ENCODE results near the gene SSH3. TPM values are rescaled to one million over a fixed set of nuclear protein-coding genes. Genes with fewer than 3 reads are reported as not detected.
A peak's percentile ranks its signal among the peaks of the same experiment; 100 is the strongest.

SSH3 gene
- total RNA-seq, 2 experiments from 2014 or later, result 9.2 to 18.5 TPM

- no peaks in the 10 kb centered on the region for H4K20me1 ChIP-seq (ENCODE audit: insufficient read depth, low read length)
- intact Hi-C loops (cut with micrococcal nuclease; ENCODE audit: unreplicated experiment), result no loop called here
These were observed 25.0 kb upstream of the SSH3 start for GRCh38 chr11:67278135-67278938.

DNA sequence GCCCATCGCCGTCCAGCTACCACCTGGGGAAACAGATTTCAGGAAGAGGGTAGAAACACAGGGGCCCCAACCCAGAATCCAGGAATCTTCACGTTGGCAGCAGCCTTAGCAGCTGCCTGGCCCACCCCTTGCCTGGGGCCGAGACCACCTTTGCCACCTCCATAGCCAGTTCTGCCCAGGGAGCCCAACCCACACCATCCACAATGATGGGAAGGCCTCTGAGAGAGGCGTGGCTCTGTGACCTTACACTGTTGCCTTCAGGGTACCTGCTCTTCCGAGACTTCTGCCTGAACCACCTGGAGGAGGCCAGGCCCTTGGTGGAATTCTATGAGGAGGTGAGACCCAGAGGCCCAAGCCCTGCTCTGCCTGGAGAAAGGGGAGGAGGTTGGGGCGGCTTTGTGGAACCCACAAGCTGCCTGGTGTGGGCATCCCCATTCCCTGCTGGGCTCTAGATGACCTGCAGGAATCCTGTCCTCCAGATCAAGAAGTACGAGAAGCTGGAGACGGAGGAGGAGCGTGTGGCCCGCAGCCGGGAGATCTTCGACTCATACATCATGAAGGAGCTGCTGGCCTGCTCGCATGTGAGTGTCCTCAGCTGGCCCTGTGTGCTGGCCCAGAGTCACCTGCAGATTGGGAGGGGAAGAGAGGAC is 24.3 kb upstream of the SSH3 start:
- H3K36me3 ChIP-seq (ENCODE audit: insufficient read depth, low read length), result peaks cover 96% of the 10 kb centered on the region
- H3K27ac ChIP-seq (ENCODE audit: low read depth, low read length, poor library complexity, severe bottlenecking), result peak overlapping the region; percentile 98
- H3K9me3 ChIP-seq (ENCODE audit: low read length), result no peaks in the 10 kb centered on the region
- ChIA-PET POLR2A (interaction anchor here (1.3 kb wide), 1 partner anchor 9 kb away, joined by 3 read pairs; no protein-coding TSS in a partner anchor), CTCF (ENCODE audit: unreplicated experiment) (no interaction called here)
- no peak overlapping the region for H2AFZ ChIP-seq (ENCODE audit: low read length)
- H3K4me2 ChIP-seq (ENCODE audit: low read length), result peak overlapping the region; percentile 90
- intact Hi-C loops (cut with micrococcal nuclease; ENCODE audit: unreplicated experiment), result no loop called here
- TF ChIP-seq EZH2phosphoT487 (IDR thresholded peaks at IDR 0.05; ENCODE audit: borderline replicate concordance, low read depth, low read length), result no peak
- TF ChIP-seq, protein P1, sequence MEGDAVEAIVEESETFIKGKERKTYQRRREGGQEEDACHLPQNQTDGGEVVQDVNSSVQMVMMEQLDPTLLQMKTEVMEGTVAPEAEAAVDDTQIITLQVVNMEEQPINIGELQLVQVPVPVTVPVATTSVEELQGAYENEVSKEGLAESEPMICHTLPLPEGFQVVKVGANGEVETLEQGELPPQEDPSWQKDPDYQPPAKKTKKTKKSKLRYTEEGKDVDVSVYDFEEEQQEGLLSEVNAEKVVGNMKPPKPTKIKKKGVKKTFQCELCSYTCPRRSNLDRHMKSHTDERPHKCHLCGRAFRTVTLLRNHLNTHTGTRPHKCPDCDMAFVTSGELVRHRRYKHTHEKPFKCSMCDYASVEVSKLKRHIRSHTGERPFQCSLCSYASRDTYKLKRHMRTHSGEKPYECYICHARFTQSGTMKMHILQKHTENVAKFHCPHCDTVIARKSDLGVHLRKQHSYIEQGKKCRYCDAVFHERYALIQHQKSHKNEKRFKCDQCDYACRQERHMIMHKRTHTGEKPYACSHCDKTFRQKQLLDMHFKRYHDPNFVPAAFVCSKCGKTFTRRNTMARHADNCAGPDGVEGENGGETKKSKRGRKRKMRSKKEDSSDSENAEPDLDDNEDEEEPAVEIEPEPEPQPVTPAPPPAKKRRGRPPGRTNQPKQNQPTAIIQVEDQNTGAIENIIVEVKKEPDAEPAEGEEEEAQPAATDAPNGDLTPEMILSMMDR (conservative IDR thresholded peaks at IDR 0.05; ENCODE audit: low read length), result no peak
- no peak for DNase-seq (ENCODE audit: low spot score)
- peaks cover 52% of the 10 kb centered on the region for H3K4me1 ChIP-seq (ENCODE audit: insufficient read depth, low read length, poor library complexity, severe bottlenecking)
- H3K4me3 ChIP-seq (ENCODE audit: low read depth, low read length, poor library complexity, severe bottlenecking), result no peak overlapping the region
- peaks cover 56% of the 10 kb centered on the region for H3K79me2 ChIP-seq (ENCODE audit: insufficient read depth, low read depth, low read length)
- no peaks in the 10 kb centered on the region for H4K20me1 ChIP-seq (ENCODE audit: insufficient read depth, low read length)
- H3K9me2 ChIP-seq (ENCODE audit: insufficient read depth, low read length), result no peaks in the 10 kb centered on the region
- no TSS peak for BruUV-seq (replicated peaks)

More at GRCh38 chr11:67278135-67278938, 25.0 kb upstream of the SSH3 start:
- Histone ChIP-seq H3K9me3 (ENCODE audit: low read length) (no peaks in the 10 kb centered on the region), H2AFZ (ENCODE audit: low read length) (no peak overlapping the region), H3K4me3 (ENCODE audit: low read depth, low read length, poor library complexity, severe bottlenecking) (peak overlapping the region; percentile 61), H3K36me3 (ENCODE audit: insufficient read depth, low read length) (peaks cover 95% of the 10 kb centered on the region), H3K9me2 (ENCODE audit: insufficient read depth, low read length) (no peaks in the 10 kb centered on the region), H3K79me2 (ENCODE audit: insufficient read depth, low read depth, low read length) (peaks cover 63% of the 10 kb centered on the region), H3K27ac (ENCODE audit: low read depth, low read length, poor library complexity, severe bottlenecking) (peak overlapping the region; percentile 98), H3K4me2 (ENCODE audit: low read length) (peak overlapping the region; percentile 90), H3K4me1 (ENCODE audit: insufficient read depth, low read length, poor library complexity, severe bottlenecking) (peaks cover 60% of the 10 kb centered on the region)
- CTCF ChIA-PET (ENCODE audit: unreplicated experiment), result interaction anchor here (1.2 to 2.0 kb wide), 2 partner anchors 10 kb away, joined by 3 to 6 read pairs; no protein-coding TSS in a partner anchor
- POLR2A ChIA-PET, result interaction anchor here (1.3 to 1.7 kb wide), 5 partner anchors 10 to 75 kb away, joined by 3 to 10 read pairs (median 4); partner anchors contain the start of genes ANKRD13D and POLD4
- no peak for DNase-seq (ENCODE audit: low spot score)
- TF ChIP-seq, protein P1 (conservative IDR thresholded peaks at IDR 0.05; ENCODE audit: low read length), result no peak
- no peak for TF ChIP-seq EZH2phosphoT487 (IDR thresholded peaks at IDR 0.05; ENCODE audit: borderline replicate concordance, low read depth, low read length)
- BruUV-seq (replicated peaks), result no TSS peak

Data from OCI-LY7 (cell line).